ENCODE measurements around the gene KRTAP2-2. TPM values are rescaled to one million over a fixed set of nuclear protein-coding genes. Genes with fewer than 3 reads are reported as not detected.
"Not testable (repeated sequence)": the region's sequence is repeated elsewhere in the genome, so short reads cannot be mapped to it uniquely, and the experiment has no call there.

Gene KRTAP2-2
- total RNA-seq, 1 experiment from 2014 or later: not detected

GRCh38 chr17:41042953-41043352 lies 12.1 kb downstream of the KRTAP2-2 start:
- Histone ChIP-seq H3K9me2 (ENCODE audit: insufficient read depth) (no peaks in the 10 kb centered on the region), H3K9me3 (ENCODE audit: insufficient read depth, low read depth) (peaks cover 11% of the 10 kb centered on the region), H3K36me3 (ENCODE audit: low read depth) (no peaks in the 10 kb centered on the region; the same call in 1 of the 2 replicates), H3K4me3 (no peak overlapping the region), H3K27me3 (ENCODE audit: insufficient read depth, low read depth) (no peaks in the 10 kb centered on the region), H3K79me2 (ENCODE audit: low read depth) (no peaks in the 10 kb centered on the region), H3K4me2 (no peak overlapping the region), H4K20me1 (ENCODE audit: insufficient read depth) (no peaks in the 10 kb centered on the region), H2AFZ (no peak overlapping the region), H3K27ac (no peak overlapping the region), H3F3A (ENCODE audit: insufficient read depth, low read depth) (peaks cover 7% of the 10 kb centered on the region), H3K4me1 (replicated peaks; ENCODE audit: insufficient read depth) (peaks cover 8% of the 10 kb centered on the region)
- intact Hi-C loops (cut with micrococcal nuclease; ENCODE audit: unreplicated experiment): no loop called here
- TF ChIP-seq, protein P1, sequence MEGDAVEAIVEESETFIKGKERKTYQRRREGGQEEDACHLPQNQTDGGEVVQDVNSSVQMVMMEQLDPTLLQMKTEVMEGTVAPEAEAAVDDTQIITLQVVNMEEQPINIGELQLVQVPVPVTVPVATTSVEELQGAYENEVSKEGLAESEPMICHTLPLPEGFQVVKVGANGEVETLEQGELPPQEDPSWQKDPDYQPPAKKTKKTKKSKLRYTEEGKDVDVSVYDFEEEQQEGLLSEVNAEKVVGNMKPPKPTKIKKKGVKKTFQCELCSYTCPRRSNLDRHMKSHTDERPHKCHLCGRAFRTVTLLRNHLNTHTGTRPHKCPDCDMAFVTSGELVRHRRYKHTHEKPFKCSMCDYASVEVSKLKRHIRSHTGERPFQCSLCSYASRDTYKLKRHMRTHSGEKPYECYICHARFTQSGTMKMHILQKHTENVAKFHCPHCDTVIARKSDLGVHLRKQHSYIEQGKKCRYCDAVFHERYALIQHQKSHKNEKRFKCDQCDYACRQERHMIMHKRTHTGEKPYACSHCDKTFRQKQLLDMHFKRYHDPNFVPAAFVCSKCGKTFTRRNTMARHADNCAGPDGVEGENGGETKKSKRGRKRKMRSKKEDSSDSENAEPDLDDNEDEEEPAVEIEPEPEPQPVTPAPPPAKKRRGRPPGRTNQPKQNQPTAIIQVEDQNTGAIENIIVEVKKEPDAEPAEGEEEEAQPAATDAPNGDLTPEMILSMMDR (conservative IDR thresholded peaks at IDR 0.05): no peak
- TF ChIP-seq EZH2 (IDR thresholded peaks at IDR 0.05; ENCODE audit: low read depth): no peak
- CTCF ChIA-PET: interaction anchor here (0.6 kb wide), 1 partner anchor 252 kb away, joined by 5 read pairs; no protein-coding TSS in a partner anchor
- no TSS peak for BruUV-seq (replicated peaks)
- POLR2A ChIA-PET (ENCODE audit: unreplicated experiment): no interaction called here
- DNase-seq: no peak

DNA sequence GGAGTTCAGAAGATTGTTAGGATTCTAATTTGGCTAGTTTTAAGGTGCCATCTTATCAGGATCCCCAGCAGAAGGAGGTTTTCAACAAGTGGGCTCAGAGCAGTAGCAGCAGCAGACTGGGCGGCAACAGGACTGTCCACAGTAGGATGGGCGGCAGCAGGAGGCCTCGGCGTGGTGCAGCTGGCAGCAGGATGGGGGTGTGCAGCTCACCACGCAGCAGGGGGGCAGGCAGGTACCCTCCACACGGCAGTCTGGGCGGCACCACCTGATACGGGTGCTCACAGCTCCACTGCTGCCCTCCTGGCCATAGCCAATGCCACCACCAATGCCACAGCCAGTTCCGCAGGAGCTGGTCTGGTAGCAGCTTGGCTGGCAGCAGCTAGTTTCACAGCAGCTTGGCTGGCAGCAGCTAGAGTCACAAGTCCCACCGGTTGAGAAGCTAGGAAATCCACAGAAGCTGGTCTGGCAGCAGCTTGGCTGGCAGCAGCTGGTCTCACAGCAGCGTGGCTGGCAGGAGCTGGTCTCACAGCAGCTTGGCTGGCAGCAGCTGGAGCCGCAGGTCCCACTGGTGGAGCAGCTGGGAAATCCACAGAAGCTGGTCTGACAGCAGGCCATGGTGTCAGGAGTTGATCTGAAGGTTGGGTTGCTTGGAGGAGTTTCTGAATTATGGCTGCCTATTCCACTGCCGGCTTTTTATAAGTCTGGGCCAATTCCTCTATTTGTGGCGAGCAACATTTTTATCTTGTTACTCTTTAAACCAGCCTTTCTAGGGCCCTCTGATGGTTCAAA lies 14.1 kb downstream of the KRTAP2-2 start, which contains the start of gene KRTAP1-1:
Gene KRTAP1-1, minus strand, starts transcription at position 668 of the 789 bp plus-strand sequence. Its CDS starts 53 bp downstream, at position 615.
- H3K4me2 ChIP-seq; DNase-seq; H3K79me2 ChIP-seq (ENCODE audit: low read depth); H3K9me2 ChIP-seq (ENCODE audit: insufficient read depth); H3K4me1 ChIP-seq (replicated peaks; ENCODE audit: insufficient read depth); H3K27ac ChIP-seq; CTCF ChIA-PET; BruUV-seq (replicated peaks); POLR2A ChIA-PET (ENCODE audit: unreplicated experiment); H3K4me3 ChIP-seq; H2AFZ ChIP-seq; H3F3A ChIP-seq (ENCODE audit: insufficient read depth, low read depth); intact Hi-C loops (cut with micrococcal nuclease; ENCODE audit: unreplicated experiment); H3K36me3 ChIP-seq (ENCODE audit: low read depth); H4K20me1 ChIP-seq (ENCODE audit: insufficient read depth); H3K27me3 ChIP-seq (ENCODE audit: insufficient read depth, low read depth): not testable (repeated sequence)
- H3K9me3 ChIP-seq (ENCODE audit: insufficient read depth, low read depth): peaks cover 11% of the 10 kb centered on the region

DNA sequence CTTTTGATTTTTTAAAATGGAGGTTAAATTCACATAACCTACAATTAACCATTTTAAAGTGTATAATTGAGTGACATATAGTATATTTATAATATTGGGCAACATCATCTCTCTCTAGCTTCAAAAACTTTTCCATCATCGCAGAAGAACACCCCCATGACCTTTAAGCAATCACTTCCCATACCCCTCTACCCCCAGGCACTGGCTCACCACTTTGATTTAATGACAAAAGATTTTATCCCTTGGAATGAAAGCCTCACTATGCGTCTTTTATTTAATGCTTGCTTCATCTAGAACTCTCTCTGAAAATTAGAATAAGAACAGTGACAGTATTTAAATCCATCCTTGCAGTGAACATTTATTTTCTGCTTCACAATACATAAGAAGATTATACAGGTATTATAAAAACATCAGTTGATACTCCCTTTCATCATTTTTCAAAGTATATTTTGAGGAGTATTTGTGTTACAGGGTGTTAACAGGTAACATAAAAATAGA lies 17.1 kb downstream of the KRTAP2-2 start:
- Histone ChIP-seq H3K27ac (no peak overlapping the region), H3K79me2 (ENCODE audit: low read depth) (no peaks in the 10 kb centered on the region), H3K4me3 (no peak overlapping the region), H3K9me2 (ENCODE audit: insufficient read depth) (no peaks in the 10 kb centered on the region), H3K9me3 (ENCODE audit: insufficient read depth, low read depth) (peaks cover 7% of the 10 kb centered on the region), H3K4me2 (no peak overlapping the region), H3K36me3 (ENCODE audit: low read depth) (no peaks in the 10 kb centered on the region; the same call in 1 of the 2 replicates), H3F3A (ENCODE audit: insufficient read depth, low read depth) (no peaks in the 10 kb centered on the region), H2AFZ (no peak overlapping the region), H3K27me3 (ENCODE audit: insufficient read depth, low read depth) (no peaks in the 10 kb centered on the region), H3K4me1 (replicated peaks; ENCODE audit: insufficient read depth) (peaks cover 6% of the 10 kb centered on the region; the same call in 1 of the 2 replicates), H4K20me1 (ENCODE audit: insufficient read depth) (no peaks in the 10 kb centered on the region)
- ChIA-PET POLR2A (ENCODE audit: unreplicated experiment) (no interaction called here), CTCF (no interaction called here)
- DNase-seq: no peak
- BruUV-seq (replicated peaks): no TSS peak
- TF ChIP-seq, protein P1 (conservative IDR thresholded peaks at IDR 0.05): no peak
- intact Hi-C loops (cut with micrococcal nuclease; ENCODE audit: unreplicated experiment): no loop called here

GRCh38 chr17:41034346-41034935 lies 20.6 kb downstream of the KRTAP2-2 start, which contains the start of gene KRTAP1-3:
Gene KRTAP1-3, minus strand, starts transcription at chr17:41034874. Its CDS starts 53 bp downstream, at chr17:41034821.
- DNase-seq; H3K9me2 ChIP-seq (ENCODE audit: insufficient read depth); intact Hi-C loops (cut with micrococcal nuclease; ENCODE audit: unreplicated experiment); H3K36me3 ChIP-seq (ENCODE audit: low read depth); H3F3A ChIP-seq (ENCODE audit: insufficient read depth, low read depth); CTCF ChIA-PET; H3K27me3 ChIP-seq (ENCODE audit: insufficient read depth, low read depth); H3K4me1 ChIP-seq (replicated peaks; ENCODE audit: insufficient read depth); H3K4me3 ChIP-seq; POLR2A ChIA-PET (ENCODE audit: unreplicated experiment); BruUV-seq (replicated peaks); H3K79me2 ChIP-seq (ENCODE audit: low read depth); H3K9me3 ChIP-seq (ENCODE audit: insufficient read depth, low read depth); H3K4me2 ChIP-seq; H3K27ac ChIP-seq; H4K20me1 ChIP-seq (ENCODE audit: insufficient read depth): not testable (repeated sequence)
- H2AFZ ChIP-seq: peak within 1 kb of the TSS; percentile 49; the same call in 1 of the 2 replicates
